Lung (tissue), 12 donors: ENCODE results near the gene GABARAPL2. TPM values are rescaled to one million over a fixed set of nuclear protein-coding genes. Genes with fewer than 3 reads are reported as not detected.
"Not testable (repeated sequence)": the region's sequence is repeated elsewhere in the genome, so short reads cannot be mapped to it uniquely, and the experiment has no call there.

Source experiments
- ATAC-seq: fragments of 200-7000 bp; cut with Tn5 transposase; one replicate; pipeline ENCODE4 v1.9.1; 2020; ENCODE audit warnings: moderate number of reproducible peaks; ENCODE audit not compliant: insufficient read depth, low FRiP score
- DNase-seq, 3 donors: peaks; one replicate each; pipeline ENCODE4 v3.0.0-alpha.2; 2013 to 2017
- H3K27ac ChIP-seq, 2 donors: one replicate each; pipeline ENCODE4 v1.5.1; 2013; ENCODE audit warnings: mild to moderate bottlenecking in 2 of 2, moderate library complexity in 2 of 2, control low read depth in 1 of 2, inconsistent platforms in 1 of 2, low read depth in 1 of 2, low read length in 1 of 2
- H3K27me3 ChIP-seq, 3 donors: one replicate each; pipeline ENCODE4 v1.5.1; 2013; ENCODE audit warnings: low read length in 2 of 3; ENCODE audit not compliant: control insufficient read depth in 3 of 3, insufficient read depth in 3 of 3
- H3K36me3 ChIP-seq, 4 donors: one replicate each; pipeline ENCODE4 v1.5.1; 2013; ENCODE audit warnings: low read length in 4 of 4, mild to moderate bottlenecking in 1 of 4, moderate library complexity in 1 of 4; ENCODE audit not compliant: control insufficient read depth in 4 of 4, insufficient read depth in 4 of 4
- H3K4me1 ChIP-seq, 5 donors: one replicate each; pipeline ENCODE4 v1.5.1; 2013; ENCODE audit warnings: low read length in 5 of 5, mild to moderate bottlenecking in 2 of 5, moderate library complexity in 1 of 5; ENCODE audit not compliant: control insufficient read depth in 5 of 5, insufficient read depth in 5 of 5
- H3K4me3 ChIP-seq: one replicate; pipeline ENCODE4 v1.5.1; 2013; ENCODE audit warnings: mild to moderate bottlenecking, control low read depth, moderate library complexity
- H3K9ac ChIP-seq, 2 donors: one replicate each; pipeline ENCODE4 v1.5.1; 2013; ENCODE audit warnings: low read length in 2 of 2, control low read depth in 1 of 2; ENCODE audit not compliant: insufficient read depth in 1 of 2
- H3K9me3 ChIP-seq, 4 donors: one replicate each; pipeline ENCODE4 v1.5.1; 2013; ENCODE audit warnings: low read length in 3 of 4, mild to moderate bottlenecking in 1 of 4, moderate library complexity in 1 of 4; ENCODE audit not compliant: control insufficient read depth in 4 of 4, insufficient read depth in 3 of 4
- WGBS, 2 donors: extraction: QIAGEN DNeasy Blood & Tissue Kit; methylation state at CpG; one replicate each; pipeline ENCODE4 v1.1.7; 2013; 5-methylcytosine and 5-hydroxymethylcytosine counted together
- polyA plus RNA-seq, 2 donors: library from polyadenylated mRNA; stranded (reverse); fragments of 200-250 nt; gene quantifications; one replicate each; pipeline ENCODE4 v1.2.1, GENCODE V29; 2013
- total RNA-seq, 2 donors: library from RNA; depleted of rRNA in 1 of 2; stranded (reverse); fragments of >200 nt in 1 of 2; gene quantifications; one replicate each; pipeline ENCODE4 v1.2.1, GENCODE V29; 2014 to 2021
- TF ChIP-seq, protein P1 (sequence below): IDR thresholded peaks from 2 replicates; pipeline ENCODE4 v1.5.1; 2012; ENCODE audit warnings: mild to moderate bottlenecking; ENCODE audit errors: control extremely low read depth, extremely low read depth
- donor health status: control.
- donor health status: control.
- donor health status: Bipolar disorder and iron deficiency.
- donor health status: healthy.
- donor health status: DM: yes; HTN: yes; CAD: no.

GABARAPL2 gene
- total and polyA plus RNA-seq, 4 donors: 72.9 to 180 (median 104) TPM

GRCh38 chr16:75541236-75541635, 24.9 kb upstream of the GABARAPL2 start:
- Histone ChIP-seq H3K9me3 (no peaks in the 10 kb centered on the region), H3K4me3 (no peak overlapping the region), H3K36me3 (peaks cover 0 to 5% (median under 1%) of the 10 kb centered on the region in 4 donors), H3K4me1 (no peaks in the 10 kb centered on the region), H3K27me3 (no peaks in the 10 kb centered on the region), H3K9ac (no peak overlapping the region), H3K27ac (no peak overlapping the region)
- TF ChIP-seq, protein P1, sequence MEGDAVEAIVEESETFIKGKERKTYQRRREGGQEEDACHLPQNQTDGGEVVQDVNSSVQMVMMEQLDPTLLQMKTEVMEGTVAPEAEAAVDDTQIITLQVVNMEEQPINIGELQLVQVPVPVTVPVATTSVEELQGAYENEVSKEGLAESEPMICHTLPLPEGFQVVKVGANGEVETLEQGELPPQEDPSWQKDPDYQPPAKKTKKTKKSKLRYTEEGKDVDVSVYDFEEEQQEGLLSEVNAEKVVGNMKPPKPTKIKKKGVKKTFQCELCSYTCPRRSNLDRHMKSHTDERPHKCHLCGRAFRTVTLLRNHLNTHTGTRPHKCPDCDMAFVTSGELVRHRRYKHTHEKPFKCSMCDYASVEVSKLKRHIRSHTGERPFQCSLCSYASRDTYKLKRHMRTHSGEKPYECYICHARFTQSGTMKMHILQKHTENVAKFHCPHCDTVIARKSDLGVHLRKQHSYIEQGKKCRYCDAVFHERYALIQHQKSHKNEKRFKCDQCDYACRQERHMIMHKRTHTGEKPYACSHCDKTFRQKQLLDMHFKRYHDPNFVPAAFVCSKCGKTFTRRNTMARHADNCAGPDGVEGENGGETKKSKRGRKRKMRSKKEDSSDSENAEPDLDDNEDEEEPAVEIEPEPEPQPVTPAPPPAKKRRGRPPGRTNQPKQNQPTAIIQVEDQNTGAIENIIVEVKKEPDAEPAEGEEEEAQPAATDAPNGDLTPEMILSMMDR: no peak
- ATAC-seq (no peak), DNase-seq (no peak)
- WGBS, 2 donors: 90 to 95% methylated on average over 5 of the region's 5 CpGs

DNA sequence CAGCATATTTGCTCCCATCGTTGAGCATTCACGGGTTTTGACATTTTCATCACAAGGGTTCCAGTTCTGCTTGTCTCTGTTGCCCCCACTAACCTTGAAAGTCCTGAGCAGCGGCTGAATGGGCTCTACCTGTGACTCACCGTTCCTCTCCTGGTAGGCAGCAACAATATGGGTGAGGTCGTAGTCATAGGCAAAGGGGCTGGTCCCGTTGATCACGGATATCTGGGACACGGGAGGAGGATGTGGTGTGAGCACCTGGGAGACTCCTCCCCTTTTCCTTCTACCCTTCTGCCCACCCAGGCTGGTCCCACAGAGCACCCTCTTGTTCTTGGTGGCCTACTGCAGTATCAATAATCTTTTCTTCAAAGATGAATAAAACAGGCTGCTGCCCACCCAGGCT, 23.7 kb upstream of the GABARAPL2 start:
- H3K4me1 ChIP-seq, DNase-seq, H3K36me3 ChIP-seq, H3K9ac ChIP-seq, H3K27me3 ChIP-seq, ATAC-seq, H3K9me3 ChIP-seq, H3K27ac ChIP-seq, H3K4me3 ChIP-seq: not testable (repeated sequence)
- 92 to 93% methylated on average over 8 of the region's 8 CpGs for WGBS, 2 donors

DNA sequence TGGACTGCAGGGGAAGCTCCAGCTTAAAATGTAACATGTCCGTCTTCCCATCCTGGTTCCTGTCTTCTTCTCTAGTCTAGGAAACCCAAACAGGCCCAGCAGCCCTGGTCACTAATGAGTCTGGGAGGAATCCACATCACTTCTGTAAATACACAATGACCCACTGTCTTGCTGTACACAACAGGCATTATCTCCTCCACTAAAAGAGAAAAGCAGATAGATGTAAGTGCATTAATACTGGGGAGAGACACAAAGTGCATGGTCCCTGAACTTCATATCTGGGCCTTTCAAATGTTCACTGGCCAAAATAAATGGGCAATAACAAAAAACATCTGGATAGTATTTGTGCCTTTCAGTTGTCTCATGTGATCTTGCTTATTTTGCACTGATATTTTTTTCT, 20.3 kb upstream of the GABARAPL2 start:
- H3K36me3 ChIP-seq, H3K9ac ChIP-seq, H3K27ac ChIP-seq, DNase-seq, H3K9me3 ChIP-seq, H3K27me3 ChIP-seq, H3K4me3 ChIP-seq, ATAC-seq, H3K4me1 ChIP-seq: not testable (repeated sequence)
- WGBS, 2 donors: no CpG with 5 or more reads among the region's 1 CpG

DNA sequence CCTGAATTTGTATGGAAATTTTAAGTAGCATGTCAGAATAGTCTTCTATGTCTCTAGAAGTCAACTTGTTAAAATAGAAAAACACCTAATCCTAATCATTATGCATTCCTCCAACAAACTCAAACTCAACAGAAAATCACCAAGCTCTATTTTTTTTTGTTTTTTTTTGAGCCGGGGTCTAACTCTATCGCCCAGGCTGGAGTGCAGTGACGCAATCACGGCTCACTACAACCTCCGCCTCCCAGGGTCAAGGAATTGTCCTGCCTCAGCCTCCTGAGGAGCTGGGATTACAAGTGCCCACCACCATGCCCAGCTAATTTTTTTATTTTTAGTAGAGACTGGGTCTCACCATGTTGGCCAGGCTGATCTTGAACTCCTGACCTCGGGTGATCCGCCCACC, 19.9 kb upstream of the GABARAPL2 start:
- Histone ChIP-seq H3K27me3 (no peaks in the 10 kb centered on the region), H3K4me1 (no peaks in the 10 kb centered on the region), H3K9me3 (no peaks in the 10 kb centered on the region), H3K9ac (no peak overlapping the region), H3K4me3 (no peak overlapping the region), H3K36me3 (peaks cover 0 to 5% (median under 1%) of the 10 kb centered on the region in 4 donors), H3K27ac (no peak overlapping the region)
- no peak for DNase-seq
- WGBS, 2 donors: 91 to 97% methylated on average over 7 of the region's 7 CpGs
- ATAC-seq: no peak
- TF ChIP-seq, protein P1: no peak

DNA sequence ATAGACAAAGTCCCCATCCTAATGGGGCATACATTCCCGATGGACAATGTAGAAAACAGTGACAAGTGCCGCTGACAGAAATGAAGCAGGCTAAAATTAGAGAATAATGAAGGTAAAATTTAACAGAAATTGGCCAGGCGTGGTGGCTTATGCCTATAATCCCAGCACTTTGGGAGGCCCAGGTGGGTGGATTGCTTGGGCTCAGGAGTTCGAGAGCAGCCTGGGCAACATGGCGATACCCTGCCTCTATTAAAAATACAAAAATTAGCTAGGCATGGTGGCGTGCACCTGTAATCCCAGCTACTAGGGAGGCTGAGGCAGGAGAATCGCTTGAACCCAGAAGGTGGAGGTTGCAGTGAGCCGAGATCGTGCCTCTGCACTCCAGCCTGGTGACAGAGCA, 17.7 kb upstream of the GABARAPL2 start:
- H3K4me1 ChIP-seq, H3K9ac ChIP-seq, H3K27me3 ChIP-seq, H3K27ac ChIP-seq, ATAC-seq, H3K36me3 ChIP-seq, H3K4me3 ChIP-seq, H3K9me3 ChIP-seq, DNase-seq: not testable (repeated sequence)
- WGBS, 2 donors: 93 to 96% methylated on average over 9 of the region's 9 CpGs
